ENCODE results near the gene SLC34A3.

SLC34A3 gene

DNA sequence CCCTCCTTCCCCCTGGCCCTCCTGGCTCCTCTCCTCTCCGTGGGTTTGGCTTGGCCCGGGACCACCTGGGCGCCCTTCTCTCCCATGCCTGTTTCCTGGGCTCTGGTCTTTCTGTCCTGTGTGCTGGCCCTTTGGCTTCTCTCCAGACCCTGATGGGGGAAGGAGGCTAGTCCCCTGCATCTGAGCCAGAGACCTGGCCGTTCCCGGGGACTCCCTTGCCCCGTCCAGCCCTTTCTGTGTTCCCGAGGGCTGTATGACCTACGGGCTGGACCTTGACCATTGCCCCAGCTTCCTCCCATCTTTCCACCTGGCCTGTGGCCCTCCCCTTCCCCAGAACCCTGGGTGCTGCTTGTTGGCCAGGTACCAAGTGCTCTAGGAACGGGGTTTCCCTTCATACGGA, 32.8 kb downstream of the SLC34A3 start:
- no peak for DNase-seq

DNA sequence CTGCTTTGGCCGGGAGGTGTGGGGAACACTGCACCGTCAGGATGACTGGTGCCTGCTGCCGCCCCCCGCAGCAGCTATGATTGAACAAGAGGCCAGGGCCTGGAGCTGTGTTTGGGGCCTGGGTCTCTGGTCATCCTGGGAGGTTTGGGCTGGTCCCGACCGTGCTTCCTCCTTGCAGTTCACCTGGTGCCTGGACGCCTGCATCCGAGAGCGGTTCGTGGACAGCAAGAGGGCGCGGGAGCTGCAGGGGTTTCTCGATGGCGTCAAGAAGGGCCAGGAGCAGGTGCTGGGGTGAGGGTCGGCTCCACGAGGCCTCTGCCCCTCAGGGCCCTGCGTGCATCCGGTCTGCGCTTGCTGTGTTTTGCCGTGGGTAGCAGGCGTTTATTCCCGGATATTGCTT, 33.4 kb downstream of the SLC34A3 start:
- DNase-seq = no peak

DNA sequence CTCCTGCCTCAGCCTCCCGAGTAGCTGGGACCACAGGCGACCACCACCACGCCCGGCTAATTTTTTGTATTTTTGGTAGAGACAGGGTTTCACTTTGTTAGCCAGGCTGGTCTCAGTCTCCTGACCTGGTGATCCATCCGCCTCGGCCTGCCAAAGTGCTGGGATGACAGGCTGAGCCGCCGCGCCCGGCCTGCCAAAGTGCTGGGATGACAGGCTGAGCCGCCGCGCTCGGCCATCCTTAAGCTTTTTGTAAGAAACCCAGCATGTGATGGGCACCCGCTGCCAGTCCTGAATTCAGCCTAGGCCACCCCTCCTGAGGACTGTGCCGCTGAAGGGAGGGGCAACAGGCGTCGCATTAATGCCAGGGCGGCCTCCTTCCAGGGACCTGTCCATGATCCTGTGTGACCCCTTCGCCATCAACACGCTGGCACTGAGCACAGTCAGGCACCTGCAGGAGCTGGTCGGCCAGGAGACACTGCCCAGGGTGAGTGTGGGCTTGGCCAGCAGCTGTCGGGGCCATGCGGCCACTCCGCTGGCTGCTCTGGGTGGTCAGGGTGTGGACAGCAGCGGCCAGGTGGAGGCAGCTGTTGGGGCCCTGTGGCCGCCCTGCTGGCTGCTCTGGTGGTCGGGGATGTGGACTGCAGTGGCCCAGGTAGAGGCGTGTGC, 34.9 kb downstream of the SLC34A3 start:
- no peak for DNase-seq

DNA sequence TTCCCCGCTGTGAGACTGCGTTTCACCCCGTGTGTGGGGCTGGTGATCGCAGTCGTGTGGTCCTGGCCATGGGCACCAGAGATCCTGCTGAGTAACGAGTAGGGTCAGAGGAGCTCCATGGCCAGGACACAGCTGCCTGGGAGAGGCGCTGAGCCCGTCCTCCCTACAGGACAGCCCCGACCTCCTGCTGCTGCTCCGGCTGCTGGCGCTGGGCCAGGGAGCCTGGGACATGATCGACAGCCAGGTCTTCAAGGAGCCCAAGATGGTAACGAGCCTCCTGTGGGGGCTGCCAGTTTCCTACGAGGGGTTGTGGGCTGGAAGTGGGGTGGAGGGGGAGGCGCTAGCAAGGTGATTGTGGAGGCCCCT, 35.4 kb downstream of the SLC34A3 start:
- DNase-seq = no peak

DNA sequence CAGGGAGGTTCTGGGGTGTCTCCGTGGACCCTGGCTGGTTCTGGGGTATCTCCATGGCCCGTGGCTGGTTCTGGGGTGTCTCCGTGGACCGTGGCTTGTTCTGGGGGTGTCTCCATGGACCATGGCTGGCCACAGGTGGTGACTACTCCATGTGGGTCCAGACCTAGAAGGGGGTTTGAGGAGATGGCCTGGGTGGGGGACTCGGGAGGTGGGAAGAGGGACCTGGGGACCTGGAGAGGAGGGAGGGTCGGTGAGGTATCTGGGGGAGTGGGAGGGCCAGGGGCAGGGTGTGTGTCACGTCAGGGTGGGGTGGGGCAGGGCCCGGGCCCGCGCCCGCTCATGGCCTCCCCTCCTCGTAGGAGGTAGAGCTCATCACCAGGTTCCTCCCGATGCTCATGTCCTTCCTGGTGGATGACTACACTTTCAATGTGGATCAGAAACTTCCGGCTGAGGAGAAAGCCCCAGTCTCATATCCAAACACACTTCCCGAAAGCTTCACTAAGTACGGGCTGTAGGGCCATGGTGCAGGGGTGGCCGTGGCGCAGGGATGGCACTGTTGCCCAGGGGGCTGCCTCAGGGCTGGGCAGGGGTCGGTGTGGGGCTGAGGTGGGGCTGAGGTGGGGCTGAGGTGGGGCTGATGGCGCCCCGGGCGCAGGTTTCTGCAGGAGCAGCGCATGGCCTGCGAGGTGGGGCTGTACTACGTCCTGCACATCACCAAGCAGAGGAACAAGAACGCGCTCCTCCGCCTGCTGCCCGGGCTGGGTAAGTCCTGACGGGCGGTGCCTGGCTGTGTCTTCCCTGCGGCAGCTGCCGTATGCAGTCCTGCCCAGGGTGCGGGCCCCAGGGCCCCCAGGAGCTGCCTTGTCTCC, 36.1 kb downstream of the SLC34A3 start:
- no peak for DNase-seq

DNA sequence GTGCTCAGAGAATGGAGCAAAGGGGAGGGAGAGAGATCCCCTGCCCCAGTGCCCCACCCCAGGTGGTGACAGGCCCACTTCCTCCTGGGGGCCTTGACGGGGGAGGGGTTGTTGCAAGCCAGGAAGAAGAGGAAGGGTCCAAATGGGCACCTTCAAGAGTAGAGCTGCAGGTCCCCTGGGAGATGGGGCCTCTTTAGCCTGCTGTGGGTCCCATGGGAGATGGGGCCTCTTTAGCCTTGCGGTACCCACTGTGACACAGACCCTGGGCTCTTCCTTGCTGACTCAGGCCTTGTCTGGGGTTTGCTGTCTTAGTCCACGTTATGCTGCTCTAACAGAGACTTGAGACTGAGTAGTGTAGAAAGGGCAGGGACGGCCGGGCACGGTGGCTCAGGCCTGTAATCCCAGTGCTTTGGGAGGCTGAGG, 37.2 kb downstream of the SLC34A3 start:
- DNase-seq = no peak

DNA sequence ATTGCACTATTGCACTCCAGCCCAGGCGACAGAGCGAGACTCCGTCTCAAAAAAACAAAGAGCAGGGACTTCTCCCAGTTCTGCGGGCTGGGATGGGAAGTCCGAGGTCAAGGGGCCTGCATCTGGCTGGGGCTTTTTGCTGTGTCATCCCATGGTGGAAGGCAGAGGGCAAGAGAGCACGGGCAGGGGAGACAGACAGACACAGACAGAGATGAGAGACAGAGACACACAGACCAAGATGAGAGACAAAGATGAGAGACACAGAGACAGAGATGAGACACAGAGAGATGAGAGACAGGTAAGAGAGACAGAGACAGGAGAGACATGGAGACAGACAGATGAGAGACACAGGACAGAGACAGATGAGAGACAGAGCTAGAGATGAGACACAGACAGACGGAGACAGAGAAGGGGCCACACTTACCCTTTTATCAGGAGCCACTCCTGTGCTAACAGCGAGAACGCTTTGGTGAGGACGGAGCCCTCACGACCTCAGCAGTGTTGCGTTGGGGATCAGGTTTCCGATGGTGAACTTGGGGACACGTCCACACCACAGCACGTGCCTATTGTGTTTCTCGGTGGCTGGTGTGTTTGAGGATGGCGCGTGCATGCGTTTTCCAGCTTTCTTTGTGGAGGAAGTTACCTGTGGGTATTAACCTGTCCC, 38.0 kb downstream of the SLC34A3 start:
- no peak for DNase-seq

DNA sequence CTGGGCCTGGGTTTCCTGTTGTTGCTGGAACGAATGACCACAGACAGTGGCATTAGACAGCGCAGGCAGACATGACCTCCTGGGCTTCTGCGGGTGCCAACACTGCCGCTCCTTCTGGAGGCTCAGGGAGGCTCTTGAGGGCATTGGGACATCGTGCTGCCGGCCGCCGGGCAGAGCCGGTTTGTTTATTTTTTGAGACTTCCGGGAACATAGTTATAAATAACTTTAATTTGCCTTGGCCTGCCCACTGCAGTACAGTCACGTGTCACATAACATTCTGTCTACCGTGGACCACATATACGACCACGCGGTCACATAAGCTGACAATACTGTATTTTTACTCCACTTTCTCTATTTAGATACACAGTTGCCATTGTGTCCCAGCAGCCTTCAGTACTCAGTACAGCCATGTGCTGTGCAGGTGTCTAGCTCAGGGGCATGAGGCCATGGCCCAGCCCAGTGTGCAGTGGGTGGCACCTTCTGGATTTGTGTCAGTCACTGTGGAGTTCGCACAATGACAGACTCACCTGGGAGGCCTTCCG, 38.6 kb downstream of the SLC34A3 start:
- no peak for DNase-seq

DNA sequence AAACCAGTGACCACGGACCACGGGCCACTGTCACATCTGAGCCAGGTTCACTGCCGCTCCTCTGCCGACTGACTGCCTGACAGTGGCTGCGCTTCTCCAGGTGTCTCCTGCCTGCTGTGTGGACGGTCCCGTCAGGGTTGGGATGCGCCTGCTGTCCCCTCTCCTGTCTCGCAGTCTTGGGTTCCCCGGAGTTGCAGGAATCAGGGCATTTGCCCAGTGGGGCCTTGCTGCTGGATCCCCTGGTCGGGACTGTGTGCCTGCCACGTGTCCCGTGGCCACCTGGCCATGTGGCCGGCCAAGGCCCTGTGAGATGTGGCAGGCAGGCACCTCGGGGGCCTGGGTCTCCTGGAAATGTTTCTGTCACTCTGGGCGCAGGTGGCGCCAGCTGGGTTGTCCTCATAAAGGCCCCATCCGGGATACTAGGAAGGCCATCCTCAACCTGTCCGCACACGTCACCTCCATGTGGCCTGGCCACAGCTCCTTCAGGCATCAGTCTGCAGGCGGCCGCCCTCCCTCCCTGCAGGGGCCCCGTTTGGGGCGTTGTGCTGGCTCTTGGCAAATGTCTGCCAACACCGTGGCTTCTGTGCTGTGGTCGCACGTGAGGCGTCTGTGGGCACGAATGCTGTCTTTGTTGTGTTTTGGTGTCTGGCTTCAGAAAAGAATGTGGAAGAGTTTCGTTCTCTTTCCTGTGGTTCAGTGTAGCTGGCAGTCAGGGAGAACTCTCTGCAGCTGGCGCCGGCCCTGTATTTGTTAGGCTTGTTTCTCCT, 40.4 kb downstream of the SLC34A3 start:
- DNase-seq = no peak

DNA sequence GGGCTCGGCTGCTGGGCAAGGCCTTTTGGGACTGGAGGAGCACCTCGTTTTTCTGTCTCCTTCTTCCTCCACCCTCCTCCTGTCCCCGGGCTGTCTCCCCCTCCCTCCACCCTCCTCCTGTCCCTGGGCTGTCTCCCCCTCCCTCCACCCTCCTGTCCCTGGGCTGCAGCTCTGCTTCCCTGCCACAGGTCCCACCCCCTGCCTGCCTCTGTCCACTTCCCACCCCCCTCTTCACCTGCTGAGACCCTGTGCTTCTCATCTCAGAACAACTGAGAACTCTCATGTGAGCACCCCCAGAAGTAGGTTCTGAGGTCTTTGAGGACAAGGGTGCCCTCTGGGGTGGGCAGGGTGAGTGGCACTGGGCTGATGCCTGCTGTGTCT, 41.0 kb downstream of the SLC34A3 start:
- DNase-seq = no peak

DNA sequence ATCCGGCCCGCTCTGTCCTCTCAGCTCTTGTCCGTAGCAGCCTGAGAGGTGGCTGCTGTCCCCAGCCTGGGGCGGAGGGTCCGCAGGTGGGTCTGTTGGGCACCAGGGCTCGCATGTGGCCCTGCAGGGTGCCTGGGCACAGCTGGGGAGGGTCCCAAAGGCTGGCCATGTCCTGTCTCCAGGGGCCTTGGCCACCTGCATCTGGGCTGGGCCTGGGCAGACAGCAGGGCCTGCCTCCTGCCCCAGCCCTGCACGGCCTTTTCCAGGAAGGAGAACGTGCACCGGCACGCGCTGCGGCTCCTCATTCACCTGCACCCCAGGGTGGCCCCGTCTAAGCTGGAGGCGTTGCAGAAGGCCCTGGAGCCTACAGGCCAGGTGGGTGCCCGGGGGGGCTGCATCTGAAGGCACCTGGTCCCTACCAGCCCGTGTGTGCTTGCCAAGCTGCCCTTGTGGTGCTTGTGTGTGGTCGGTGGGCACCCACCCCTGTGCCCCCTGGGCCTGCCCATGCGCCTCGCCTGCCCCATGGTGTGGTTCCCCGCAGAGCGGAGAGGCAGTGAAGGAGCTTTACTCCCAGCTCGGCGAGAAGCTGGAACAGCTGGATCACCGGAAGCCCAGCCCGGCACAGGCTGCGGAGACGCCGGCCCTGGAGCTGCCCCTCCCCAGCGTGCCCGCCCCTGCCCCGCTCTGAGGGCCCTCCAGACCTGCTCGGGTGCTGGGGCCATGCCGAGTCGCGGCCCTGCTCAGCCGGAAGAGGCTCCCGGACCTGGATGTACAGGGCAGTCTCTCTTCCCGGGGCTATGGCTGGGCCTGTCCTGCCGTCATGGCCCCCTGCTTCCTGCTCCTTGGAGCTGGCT, 41.8 kb downstream of the SLC34A3 start:
- DNase-seq = no peak

DNA sequence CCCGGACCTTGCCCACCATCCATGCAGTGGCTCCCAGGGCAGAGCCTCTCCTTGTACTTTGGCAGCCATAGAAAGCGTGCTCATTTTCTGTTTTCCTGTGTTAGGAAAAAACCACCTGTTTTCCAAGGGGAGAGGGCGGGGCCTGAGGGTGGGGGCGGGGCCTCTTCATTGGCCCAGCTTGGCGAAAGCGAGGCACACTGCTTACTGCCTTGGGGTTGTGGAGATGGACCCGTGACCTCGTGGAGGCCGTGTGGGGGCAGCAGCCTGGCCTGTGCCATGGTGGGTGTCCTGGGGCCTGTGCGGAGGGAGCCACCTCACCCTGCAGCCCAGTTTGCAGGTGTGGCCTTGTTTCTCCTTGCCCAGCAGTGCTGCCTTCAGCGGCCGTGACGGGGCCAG, 42.4 kb downstream of the SLC34A3 start:
- DNase-seq = no peak

DNA sequence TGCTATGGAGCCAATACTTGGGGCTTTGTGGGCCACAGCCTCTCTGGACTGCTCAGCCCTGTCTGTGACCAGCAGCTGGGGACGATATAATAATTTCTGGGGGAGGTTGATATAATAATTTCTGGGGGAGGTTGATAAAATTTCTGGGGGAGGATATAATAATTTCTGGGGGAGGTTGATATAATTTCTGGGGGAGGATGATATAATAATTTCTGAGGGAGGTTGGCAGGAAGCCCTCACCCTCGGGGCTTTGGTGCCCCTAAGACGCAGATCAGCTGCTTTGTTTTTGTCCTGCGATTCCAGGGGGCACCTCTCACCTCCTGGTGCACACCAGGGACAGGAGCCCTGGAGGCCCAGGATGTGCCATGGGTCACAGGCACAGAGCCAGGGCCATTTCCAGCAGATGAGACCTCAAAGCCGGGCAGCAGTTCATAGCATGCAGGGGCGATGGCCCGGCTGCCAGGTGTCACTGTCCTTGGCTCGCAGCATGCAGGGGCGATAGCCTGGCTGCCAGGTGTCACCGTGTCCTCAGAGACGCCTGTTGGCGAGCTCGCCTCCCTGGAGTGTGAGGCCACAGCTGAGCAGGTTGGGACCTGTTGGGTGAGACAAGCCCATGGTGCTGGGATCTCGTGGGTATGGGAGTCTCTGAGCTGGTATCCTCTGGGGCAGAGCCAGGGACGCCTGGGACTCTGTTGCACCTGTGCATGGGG, 43.1 kb downstream of the SLC34A3 start:
- no peak for DNase-seq

DNA sequence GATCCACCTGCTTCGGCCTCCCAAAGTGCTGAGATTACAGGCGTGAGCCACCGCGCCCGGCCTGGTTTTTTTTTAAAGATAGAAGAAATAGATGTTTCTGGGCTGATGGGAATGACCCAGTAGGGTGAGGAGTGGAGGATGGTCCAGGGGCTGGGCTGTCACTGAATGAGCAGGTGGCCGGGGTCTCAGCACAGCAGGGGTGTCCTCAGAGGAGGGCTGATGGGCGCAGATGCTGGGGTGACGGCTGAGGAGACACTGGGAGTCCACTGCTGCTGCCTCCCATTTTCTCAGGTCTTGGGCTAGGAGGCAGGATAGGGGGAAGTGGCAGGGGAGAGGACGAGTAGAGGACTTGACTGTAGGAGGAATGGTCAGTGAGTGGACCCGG, 44.5 kb downstream of the SLC34A3 start:
- no peak for DNase-seq

DNA sequence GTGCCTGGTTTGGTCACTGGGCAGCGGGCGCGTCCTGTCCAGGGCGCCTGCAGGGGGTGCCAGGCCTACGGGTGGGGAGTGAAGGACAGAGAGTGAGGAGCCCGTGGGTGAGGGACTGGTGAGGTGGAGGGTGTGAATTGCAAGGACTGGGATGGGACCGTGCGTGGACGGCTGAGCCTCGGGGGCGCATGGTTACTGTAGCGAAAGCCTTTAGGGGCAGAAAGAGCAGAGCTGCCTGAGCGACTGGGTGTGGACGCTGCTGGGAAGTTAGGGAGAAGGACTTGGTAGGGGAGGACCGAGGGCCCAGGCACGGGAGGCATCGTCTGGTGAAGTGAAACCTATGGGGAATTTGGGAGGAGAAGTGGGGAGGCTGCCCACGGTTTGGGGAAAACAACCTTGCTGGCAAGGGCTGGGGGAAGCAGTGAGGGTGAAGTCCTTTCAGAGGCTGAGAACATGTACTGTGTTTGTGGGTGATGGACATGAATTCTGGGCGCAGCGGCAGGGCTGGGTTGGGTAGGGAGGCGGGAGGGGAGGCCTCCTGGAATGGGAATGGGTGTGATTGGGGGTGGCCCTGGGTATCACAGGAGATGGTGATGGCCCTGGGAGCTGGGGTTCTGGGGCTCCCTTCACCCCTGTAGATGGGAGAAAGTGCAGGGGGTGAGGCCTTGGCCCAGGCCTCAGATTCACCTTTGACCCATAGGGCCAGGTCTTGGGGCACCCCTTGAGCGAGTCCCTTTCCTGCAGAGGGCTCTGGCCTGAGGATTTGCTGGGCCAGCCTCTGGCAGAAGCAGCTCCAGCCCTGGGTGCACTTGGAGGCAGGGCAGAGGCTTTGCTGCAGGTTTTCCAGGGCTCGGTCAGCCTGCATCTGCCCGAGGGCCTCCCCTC, 45.1 kb downstream of the SLC34A3 start:
- DNase-seq = no peak

DNA sequence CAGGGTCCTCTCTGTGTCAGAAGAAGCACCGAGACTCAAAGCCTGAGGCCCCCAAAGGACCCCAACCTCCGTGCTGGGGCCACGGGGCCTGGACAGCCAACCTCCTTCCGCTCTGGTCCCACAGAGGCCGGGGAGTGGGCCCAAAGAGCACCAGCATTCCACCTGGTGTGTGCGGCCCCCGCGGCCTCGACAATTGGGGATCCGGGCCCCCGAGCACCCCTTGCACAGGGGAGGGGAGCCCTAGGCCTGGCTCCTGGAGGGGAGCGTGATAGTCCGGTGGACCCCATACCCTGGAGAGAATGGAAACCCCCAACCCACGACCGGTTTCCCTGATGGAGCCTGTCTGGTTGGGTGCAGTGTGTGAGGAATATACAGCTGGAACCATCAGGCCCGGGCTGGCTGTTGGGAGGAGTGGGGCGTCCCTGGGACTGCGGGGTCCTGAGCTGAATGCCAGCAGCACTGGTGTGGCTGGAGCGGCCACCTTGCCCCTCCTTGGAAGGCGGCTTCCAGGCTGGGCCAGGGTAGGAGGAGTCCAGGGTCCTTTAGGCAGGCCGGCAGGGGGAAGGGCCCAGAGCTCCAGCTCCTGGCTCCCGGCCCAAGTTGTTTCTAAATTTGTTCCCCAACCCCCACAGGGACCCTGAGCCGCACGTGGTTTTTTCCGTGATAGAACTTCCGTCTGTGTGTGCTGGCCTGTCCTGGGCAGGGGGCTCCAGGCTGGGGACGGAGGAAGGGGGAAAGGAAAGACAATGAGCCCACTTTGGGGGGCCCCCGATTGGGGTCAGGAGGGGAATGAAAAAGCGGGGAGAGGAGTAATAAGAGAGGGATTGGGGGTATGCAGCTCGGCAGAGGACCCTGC, 46.0 kb downstream of the SLC34A3 start:
- DNase-seq = peak; percentile 63

DNA sequence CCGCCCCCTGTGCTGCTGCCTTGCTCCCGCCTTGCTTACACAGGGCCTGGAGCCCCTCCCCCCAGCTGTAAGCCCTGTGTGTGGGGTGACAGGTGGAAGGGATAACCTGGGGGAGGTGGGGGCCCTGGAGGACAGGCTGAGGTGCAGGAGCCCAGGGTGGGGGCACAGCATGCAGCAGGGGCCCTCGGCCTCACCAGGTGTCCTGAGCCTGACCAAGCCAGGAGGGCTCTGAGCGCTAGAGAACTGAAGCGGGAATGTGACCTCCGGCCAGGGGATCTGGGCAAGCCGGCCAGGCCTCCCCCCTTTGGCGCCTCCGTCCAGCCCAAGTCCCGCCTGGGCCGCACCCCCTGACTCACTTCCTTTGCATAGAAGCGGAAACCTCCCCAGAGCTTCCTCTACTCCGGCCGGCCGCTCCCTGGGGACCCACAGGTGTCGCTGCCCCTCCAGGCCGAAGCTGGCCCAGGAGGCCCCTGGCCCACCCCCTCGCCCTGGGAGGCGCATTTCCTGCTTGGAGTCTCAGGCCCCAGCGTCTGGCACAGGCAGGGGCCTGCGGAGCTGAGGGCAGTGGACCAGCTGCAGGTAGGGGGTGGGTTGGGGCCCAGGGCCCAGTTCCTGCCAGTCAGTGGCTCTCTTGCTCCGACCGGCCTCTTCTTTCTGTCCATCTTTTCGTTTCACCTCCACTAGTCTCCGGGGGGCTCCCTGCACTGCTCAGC, 46.8 kb downstream of the SLC34A3 start, which contains the start of gene TOR4A:
Gene TOR4A (plus strand): TSS at position 398 of the 713 bp plus-strand sequence. CDS start 964 bp downstream, outside the sequence.
- DNase-seq = peak; percentile 48

DNA sequence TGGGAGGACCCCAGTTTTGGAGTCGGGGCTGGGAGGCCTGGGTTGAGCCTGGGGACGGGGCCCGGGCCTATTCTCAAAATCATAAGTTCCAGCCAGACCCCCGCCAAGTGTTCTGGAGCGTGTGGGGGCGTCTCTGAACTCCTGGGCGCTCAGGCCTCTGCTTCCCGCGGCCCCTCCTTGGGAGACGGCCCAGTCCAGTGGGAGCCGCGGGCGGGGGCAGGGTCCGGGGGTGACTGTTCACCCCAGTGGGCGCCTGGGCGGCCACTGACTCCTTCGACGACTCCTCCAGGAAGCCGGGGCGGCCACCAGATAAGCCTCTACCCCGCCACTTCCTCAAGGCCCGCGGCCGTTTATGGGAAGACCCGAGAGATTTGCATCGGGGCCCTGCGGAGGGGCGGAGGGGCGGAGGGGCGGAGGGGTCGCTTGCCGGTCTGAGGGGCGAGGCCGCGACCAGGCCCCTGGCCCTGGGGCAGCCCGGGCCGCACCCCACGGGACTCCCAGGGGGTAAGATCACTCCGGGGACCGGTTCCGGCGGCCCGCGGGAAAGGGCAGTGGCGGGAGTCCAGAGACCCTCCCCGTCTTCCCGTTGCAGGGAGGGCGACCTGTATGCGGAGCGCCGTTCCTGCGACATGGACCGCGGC, 47.5 kb downstream of the SLC34A3 start:
- DNase-seq = no peak
